HepG2 (cell line): Measurements from ENCODE around the gene CAPN13. TPM values are rescaled to one million over a fixed set of nuclear protein-coding genes. Genes with fewer than 3 reads are reported as not detected.

ENCODE experiments used
- ATAC-seq: fragments of 200-7000 bp; cut with Tn5 transposase; 3 replicates; pipeline ENCODE4 v1.9.1; 2020; ENCODE audit warnings: mild to moderate bottlenecking, moderate library complexity
- BruUV-seq: library from RNA; stranded (reverse); fragments of 400-500 nt; replicated peaks from 2 replicates; lab custom pipeline; 2021; lab: Mats Ljungman, UMichigan
- CTCF ChIA-PET: fragments of 300-600 bp; formaldehyde crosslinking; extraction: SDS; loops from one replicate; lab custom pipeline; 2021; ENCODE audit warnings: low total read pairs, inconsistent platforms, low intra/inter-chr PET ratio; lab: Yijun Ruan, JAX
- POLR2A ChIA-PET: fragments of 350-600 bp; sonication (Branson Sonifier 250); formaldehyde crosslinking; loops from one replicate; lab custom pipeline; 2020; ENCODE audit warnings: antibody characterized with exemption, inconsistent platforms; lab: Yijun Ruan, JAX
- DNase-seq: peaks from one replicate; pipeline ENCODE4 v3.0.0-alpha.2; 2015; ENCODE audit warnings: low spot score
- FAIRE-seq: peaks from 3 replicates; lab custom pipeline; 2011; peaks lifted over from hg19 to GRCh38; lab: Jason Lieb, UNC
- H2AFZ ChIP-seq: one replicate; pipeline ENCODE4 v1.6.1; 2011; ENCODE audit warnings: low read length, inconsistent platforms
- H3K27ac ChIP-seq: fragments of 300-600 bp; 3 replicates; pipeline ENCODE4 v1.8.0; 2011; ENCODE audit warnings: mixed run types, mild to moderate bottlenecking, mixed read lengths, low read length, inconsistent platforms; ENCODE audit not compliant: insufficient read depth; ENCODE audit errors: extremely low read length
- H3K27me3 ChIP-seq, 2 experiments: fragments of 200-600 bp in 1 of 2; 2 replicates in 1 of 2; 3 replicates in 1 of 2; pipeline versions ENCODE4 v1.6.0 to v1.8.0; 2011; ENCODE audit warnings: low read length in 2 of 2, mild to moderate bottlenecking in 2 of 2, moderate library complexity in 2 of 2, inconsistent platforms in 1 of 2; ENCODE audit not compliant: insufficient read depth in 2 of 2, control insufficient read depth in 1 of 2
- H3K36me3 ChIP-seq, 2 experiments: fragments of 200-600 bp in 1 of 2; replicated peaks in 1 of 2; 2 replicates in 1 of 2; 3 replicates in 1 of 2; pipeline versions ENCODE4 v1.5.1 to v1.8.0; 2011; ENCODE audit warnings: low read length in 2 of 2, inconsistent platforms in 1 of 2; ENCODE audit not compliant: insufficient read depth in 2 of 2, control insufficient read depth in 1 of 2
- H3K4me1 ChIP-seq: 2 replicates; pipeline ENCODE4 v1.5.1; 2012; ENCODE audit warnings: low read length, inconsistent platforms; ENCODE audit not compliant: insufficient read depth
- H3K4me2 ChIP-seq: 2 replicates; pipeline ENCODE4 v1.6.0; 2011; ENCODE audit warnings: low read depth, low read length, inconsistent platforms
- H3K4me3 ChIP-seq, 3 experiments: fragments of 200-600 bp in 1 of 3; sonication (generic), shearing (Covaris generic) in 1 of 3; replicated peaks in 1 of 3; 2 replicates each; pipeline ENCODE4 v1.5.1; 2011 to 2016; ENCODE audit warnings: low read length in 3 of 3, inconsistent platforms in 2 of 3, low read depth in 2 of 3, mild to moderate bottlenecking in 2 of 3, control low read depth in 1 of 3, mixed read lengths in 1 of 3; ENCODE audit not compliant: insufficient read depth in 1 of 3
- H3K79me2 ChIP-seq: one replicate; pipeline ENCODE4 v1.6.1; 2011; ENCODE audit warnings: low read length, inconsistent platforms; ENCODE audit not compliant: insufficient read depth
- H3K9ac ChIP-seq: 2 replicates; pipeline ENCODE4 v1.6.0; 2011; ENCODE audit warnings: mild to moderate bottlenecking, low read depth, low read length, inconsistent platforms; ENCODE audit not compliant: insufficient read depth
- H3K9me3 ChIP-seq: 2 replicates; pipeline ENCODE4 v1.5.1; 2012; ENCODE audit warnings: mild to moderate bottlenecking, low read length
- H4K20me1 ChIP-seq: 2 replicates; pipeline ENCODE4 v1.6.0; 2011; ENCODE audit warnings: inconsistent platforms, mild to moderate bottlenecking, low read length, moderate library complexity; ENCODE audit not compliant: insufficient read depth
- ARNT ChIP-seq: fragments of 450-650 bp; IDR thresholded peaks from 2 replicates; pipeline ENCODE4 v1.6.1; 2017
- ARNT2 ChIP-seq: sonication (generic); formaldehyde crosslinking; IDR thresholded peaks from 2 replicates; pipeline ENCODE4 v1.8.0; 2022; ENCODE audit warnings: mild to moderate bottlenecking, low read depth, missing genetic modification reagents, moderate library complexity
- MAZ ChIP-seq, 2 experiments: sonication (generic) in 1 of 2; formaldehyde crosslinking in 1 of 2; IDR thresholded peaks; 2 replicates each; pipeline versions ENCODE4 v1.5.0 to v1.6.1; 2012 to 2020; ENCODE audit warnings: low read depth in 2 of 2, mild to moderate bottlenecking in 2 of 2, borderline replicate concordance in 1 of 2, improper control_type of control experiment in 1 of 2, low read length in 1 of 2, missing genetic modification reagents in 1 of 2, moderate library complexity in 1 of 2
- MEIS1 ChIP-seq: sonication (generic); formaldehyde crosslinking; IDR thresholded peaks from 2 replicates; pipeline ENCODE4 v1.9.0; 2021; ENCODE audit warnings: mild to moderate bottlenecking, missing genetic modification reagents, moderate library complexity, borderline replicate concordance
- MTF2 ChIP-seq: sonication (generic); formaldehyde crosslinking; IDR thresholded peaks from 2 replicates; pipeline ENCODE4 v1.5.0; 2020; ENCODE audit warnings: missing genetic modification reagents, borderline replicate concordance
- PRMT3 ChIP-seq: sonication (generic); formaldehyde crosslinking; IDR thresholded peaks from 2 replicates; pipeline ENCODE4 v1.8.1; 2022; ENCODE audit warnings: low read depth, mild to moderate bottlenecking, moderate library complexity, missing genetic modification reagents, borderline replicate concordance
- SCMH1 ChIP-seq: sonication (generic); formaldehyde crosslinking; IDR thresholded peaks from 2 replicates; pipeline ENCODE4 v1.9.0; 2021; ENCODE audit warnings: missing genetic modification reagents, mild to moderate bottlenecking, borderline replicate concordance
- STAT6 ChIP-seq: sonication (generic); formaldehyde crosslinking; IDR thresholded peaks from 2 replicates; pipeline ENCODE4 v1.4.0; 2020; ENCODE audit warnings: missing genetic modification reagents, mild to moderate bottlenecking, borderline replicate concordance
- ZFP90 ChIP-seq: sonication (generic); formaldehyde crosslinking; IDR thresholded peaks from 2 replicates; pipeline ENCODE4 v1.8.0; 2022; ENCODE audit warnings: missing genetic modification reagents, mild to moderate bottlenecking, inconsistent platforms, borderline replicate concordance
- ZNF224 ChIP-seq: sonication (generic); formaldehyde crosslinking; IDR thresholded peaks from 2 replicates; pipeline ENCODE4 v1.5.0; 2020; ENCODE audit warnings: mild to moderate bottlenecking, missing genetic modification reagents
- ZNF24 ChIP-seq: fragments of 450-650 bp; IDR thresholded peaks from 2 replicates; pipeline ENCODE4 v1.6.1; 2017; ENCODE audit warnings: antibody characterized with exemption, mild to moderate bottlenecking
- ZNF282 ChIP-seq: fragments of 450-650 bp; IDR thresholded peaks from 2 replicates; pipeline ENCODE4 v1.6.1; 2018; ENCODE audit not compliant: partially characterized antibody
- ZNF460 ChIP-seq: sonication (generic); formaldehyde crosslinking; IDR thresholded peaks from 2 replicates; pipeline ENCODE4 v1.5.1; 2020; ENCODE audit warnings: missing genetic modification reagents, mild to moderate bottlenecking, borderline replicate concordance
- ZNF879 ChIP-seq: sonication (generic); formaldehyde crosslinking; IDR thresholded peaks from 2 replicates; pipeline ENCODE4 v1.8.1; 2023; ENCODE audit warnings: missing genetic modification reagents
- ZSCAN12 ChIP-seq: sonication (generic); formaldehyde crosslinking; IDR thresholded peaks from 2 replicates; pipeline ENCODE4 v1.9.0; 2021; ENCODE audit warnings: mild to moderate bottlenecking, missing genetic modification reagents
- WGBS: methylation state at CpG from one replicate; pipeline ENCODE4 v1.1.6; 2017; ENCODE audit warnings: low lambda C conversion rate; 5-methylcytosine and 5-hydroxymethylcytosine counted together
- in situ Hi-C: cut with HindIII; loops from 2 replicates; pipeline ENCODE4 v1.10.0; 2017; ENCODE audit warnings: low pct_unique_long_range_greater_than_20kb; ENCODE audit not compliant: extremely low pct_ligation_motif_present
- intact Hi-C: fragments of 100-400 bp; cut with micrococcal nuclease; formaldehyde crosslinking; loops from one replicate; pipeline ENCODE4 v1.10.0; 2022; ENCODE audit not compliant: unreplicated experiment
- polyA plus RNA-seq, 8 experiments: library from polyadenylated mRNA; depleted of rRNA in 3 of 8; stranded (reverse) in 7 of 8; unstranded in 1 of 8; fragments of >200 nt; fragmentation: Illumina TruSeq in 4 of 8; extraction: Trizol in 4 of 8; gene quantifications; 2 replicates each; pipeline versions ENCODE4 v1.2.1 to v1.2.3, GENCODE V29; 2011 to 2016; ENCODE audit warnings: low read depth in 4 of 8, missing spikeins in 1 of 8, mixed read lengths in 1 of 8; ENCODE audit not compliant: insufficient read depth in 1 of 8
- total RNA-seq, 5 experiments: library from RNA; depleted of rRNA; stranded (reverse); fragments of >200 nt; fragmentation: Illumina TruSeq; extraction: Trizol; gene quantifications; 2 replicates each; pipeline ENCODE4 v1.2.3, GENCODE V29; 2016; ENCODE audit warnings: low read depth in 1 of 5
- TF ChIP-seq, protein P1 (sequence below): sonication (generic); formaldehyde crosslinking; IDR thresholded peaks from 2 replicates; pipeline ENCODE4 v1.4.0; 2020; ENCODE audit warnings: missing genetic modification reagents
- TF ChIP-seq, protein P2 (sequence below): sonication (generic); formaldehyde crosslinking; IDR thresholded peaks from 2 replicates; pipeline ENCODE4 v1.8.0; 2022; ENCODE audit warnings: mild to moderate bottlenecking, missing genetic modification reagents, moderate library complexity

CAPN13 gene
- total and polyA plus RNA-seq, 2 of the 13 experiments (the other 11 are each of a cell fraction or from before 2014, with no cell fraction given), result not detected

- no peak for ATAC-seq
- ChIA-PET CTCF (no interaction called here), POLR2A (no interaction called here)
- Histone ChIP-seq H3K4me1 (no peaks in the 10 kb centered on the region), H3K36me3 (no peaks in the 10 kb centered on the region), H3K9ac (no peak overlapping the region), H3K27ac (no peak overlapping the region), H2AFZ (no peak overlapping the region), H4K20me1 (no peaks in the 10 kb centered on the region), H3K4me2 (no peak overlapping the region), H3K9me3 (no peaks in the 10 kb centered on the region), H3K4me3 (no peak overlapping the region), H3K79me2 (no peaks in the 10 kb centered on the region), H3K27me3 (peaks cover 0 to 19% of the 10 kb centered on the region in 2 experiments; a peak in 2 of 5 replicates)
- FAIRE-seq, result no peak
- in situ Hi-C loops (no loop called here), intact Hi-C loops (no loop called here)
- WGBS, result 39% methylated on average over 5 of the region's 5 CpGs
- no peak for DNase-seq
- no TSS peak for BruUV-seq
- TF ChIP-seq STAT6 (CRISPR knock-in tag) (no peak), ZNF879 (CRISPR knock-in tag) (no peak), ARNT (no peak), ZSCAN12 (CRISPR knock-in tag) (no peak), ZNF460 (CRISPR knock-in tag) (no peak), ZNF282 (no peak), PRMT3 (CRISPR knock-in tag) (no peak), MEIS1 (no peak), ZNF224 (CRISPR knock-in tag) (no peak), MAZ (IDR thresholded peaks at IDR 0.05; ENCODE audit: borderline replicate concordance, low read depth, low read length) (no peak), MAZ (CRISPR knock-in tag; IDR thresholded peaks at IDR 0.05; ENCODE audit: low read depth) (no peak), ZFP90 (CRISPR knock-in tag) (no peak), MTF2 (CRISPR knock-in tag) (no peak), ZNF24 (no peak), SCMH1 (no peak), ARNT2 (CRISPR knock-in tag) (no peak)
- TF ChIP-seq, protein P1, sequence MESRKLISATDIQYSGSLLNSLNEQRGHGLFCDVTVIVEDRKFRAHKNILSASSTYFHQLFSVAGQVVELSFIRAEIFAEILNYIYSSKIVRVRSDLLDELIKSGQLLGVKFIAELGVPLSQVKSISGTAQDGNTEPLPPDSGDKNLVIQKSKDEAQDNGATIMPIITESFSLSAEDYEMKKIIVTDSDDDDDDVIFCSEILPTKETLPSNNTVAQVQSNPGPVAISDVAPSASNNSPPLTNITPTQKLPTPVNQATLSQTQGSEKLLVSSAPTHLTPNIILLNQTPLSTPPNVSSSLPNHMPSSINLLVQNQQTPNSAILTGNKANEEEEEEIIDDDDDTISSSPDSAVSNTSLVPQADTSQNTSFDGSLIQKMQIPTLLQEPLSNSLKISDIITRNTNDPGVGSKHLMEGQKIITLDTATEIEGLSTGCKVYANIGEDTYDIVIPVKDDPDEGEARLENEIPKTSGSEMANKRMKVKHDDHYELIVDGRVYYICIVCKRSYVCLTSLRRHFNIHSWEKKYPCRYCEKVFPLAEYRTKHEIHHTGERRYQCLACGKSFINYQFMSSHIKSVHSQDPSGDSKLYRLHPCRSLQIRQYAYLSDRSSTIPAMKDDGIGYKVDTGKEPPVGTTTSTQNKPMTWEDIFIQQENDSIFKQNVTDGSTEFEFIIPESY (CRISPR knock-in tag), result no peak
- TF ChIP-seq, protein P2, sequence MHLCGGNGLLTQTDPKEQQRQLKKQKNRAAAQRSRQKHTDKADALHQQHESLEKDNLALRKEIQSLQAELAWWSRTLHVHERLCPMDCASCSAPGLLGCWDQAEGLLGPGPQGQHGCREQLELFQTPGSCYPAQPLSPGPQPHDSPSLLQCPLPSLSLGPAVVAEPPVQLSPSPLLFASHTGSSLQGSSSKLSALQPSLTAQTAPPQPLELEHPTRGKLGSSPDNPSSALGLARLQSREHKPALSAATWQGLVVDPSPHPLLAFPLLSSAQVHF, result no peak
Measured at GRCh38 chr2:30729031-30729430, 78.2 kb downstream of the CAPN13 start.
